GM23248 (cell line): ENCODE data around the gene DCDC2.

Experiments used
- EZH2 ChIP-seq: fragments of 200-600 bp; sonication (generic); IDR thresholded peaks from 2 replicates; pipeline ENCODE4 v1.6.1; 2018; ENCODE audit warnings: antibody characterized with exemption, mild to moderate bottlenecking; ENCODE audit not compliant: insufficient read depth, poor library complexity, severe bottlenecking
- EZH2phosphoT487 ChIP-seq: fragments of 200-600 bp; sonication (generic); IDR thresholded peaks from 2 replicates; pipeline ENCODE4 v1.6.1; 2018; ENCODE audit warnings: antibody characterized with exemption, moderate library complexity, mild to moderate bottlenecking, low read depth; ENCODE audit not compliant: insufficient read depth

- no peak for TF ChIP-seq EZH2
- TF ChIP-seq EZH2phosphoT487 = no peak
Observed at GRCh38 chr6:24327756-24328155, 30.1 kb downstream of the DCDC2 start.
